Measurements from ENCODE around the gene NPAS3. TPM values are rescaled to one million over a fixed set of nuclear protein-coding genes. Genes with fewer than 3 reads are reported as not detected.

Gene NPAS3
- total RNA-seq, 1 experiment from 2014 or later, result not detected

DNA sequence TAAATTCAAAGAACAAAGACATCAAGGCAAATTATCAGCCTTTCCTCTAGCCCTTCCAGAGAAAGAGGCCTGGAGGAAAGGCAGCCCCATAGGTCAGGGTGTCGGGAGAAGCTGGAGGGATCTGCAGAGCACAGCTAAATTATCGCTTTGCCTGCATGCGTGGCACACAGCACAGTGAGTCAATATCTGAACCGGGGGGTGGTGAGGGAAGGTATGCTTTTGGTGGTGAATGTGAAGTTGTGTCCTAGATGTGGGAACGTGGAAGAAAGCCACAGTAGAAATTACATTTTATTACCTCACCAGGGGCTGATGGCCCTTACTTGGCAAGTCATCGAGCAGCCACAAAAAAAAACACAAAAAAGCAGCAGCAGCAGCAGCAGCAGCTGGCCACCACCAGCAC is 769.0 kb downstream of the NPAS3 start:
- no peaks in the 10 kb centered on the region for H3K9me3 ChIP-seq (ENCODE audit: insufficient read depth, low read depth)
- H3K9me2 ChIP-seq (ENCODE audit: insufficient read depth), result no peaks in the 10 kb centered on the region
- H3F3A ChIP-seq (ENCODE audit: insufficient read depth, low read depth), result no peaks in the 10 kb centered on the region
- no peaks in the 10 kb centered on the region for H3K27me3 ChIP-seq (ENCODE audit: insufficient read depth, low read depth)
- CTCF ChIA-PET, result no interaction called here
- no peak overlapping the region for H3K4me2 ChIP-seq
- H2AFZ ChIP-seq, result no peak overlapping the region
- POLR2A ChIA-PET (ENCODE audit: unreplicated experiment), result no interaction called here
- DNase-seq, result no peak
- H3K79me2 ChIP-seq (ENCODE audit: low read depth), result no peaks in the 10 kb centered on the region
- intact Hi-C loops (cut with micrococcal nuclease; ENCODE audit: unreplicated experiment), result no loop called here
- no peak overlapping the region for H3K4me3 ChIP-seq
- no peaks in the 10 kb centered on the region for H3K36me3 ChIP-seq (ENCODE audit: low read depth)
- no peaks in the 10 kb centered on the region for H4K20me1 ChIP-seq (ENCODE audit: insufficient read depth)
- TF ChIP-seq, protein P1, sequence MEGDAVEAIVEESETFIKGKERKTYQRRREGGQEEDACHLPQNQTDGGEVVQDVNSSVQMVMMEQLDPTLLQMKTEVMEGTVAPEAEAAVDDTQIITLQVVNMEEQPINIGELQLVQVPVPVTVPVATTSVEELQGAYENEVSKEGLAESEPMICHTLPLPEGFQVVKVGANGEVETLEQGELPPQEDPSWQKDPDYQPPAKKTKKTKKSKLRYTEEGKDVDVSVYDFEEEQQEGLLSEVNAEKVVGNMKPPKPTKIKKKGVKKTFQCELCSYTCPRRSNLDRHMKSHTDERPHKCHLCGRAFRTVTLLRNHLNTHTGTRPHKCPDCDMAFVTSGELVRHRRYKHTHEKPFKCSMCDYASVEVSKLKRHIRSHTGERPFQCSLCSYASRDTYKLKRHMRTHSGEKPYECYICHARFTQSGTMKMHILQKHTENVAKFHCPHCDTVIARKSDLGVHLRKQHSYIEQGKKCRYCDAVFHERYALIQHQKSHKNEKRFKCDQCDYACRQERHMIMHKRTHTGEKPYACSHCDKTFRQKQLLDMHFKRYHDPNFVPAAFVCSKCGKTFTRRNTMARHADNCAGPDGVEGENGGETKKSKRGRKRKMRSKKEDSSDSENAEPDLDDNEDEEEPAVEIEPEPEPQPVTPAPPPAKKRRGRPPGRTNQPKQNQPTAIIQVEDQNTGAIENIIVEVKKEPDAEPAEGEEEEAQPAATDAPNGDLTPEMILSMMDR (conservative IDR thresholded peaks at IDR 0.05), result no peak
- no peak for TF ChIP-seq EZH2 (IDR thresholded peaks at IDR 0.05; ENCODE audit: low read depth)
- H3K27ac ChIP-seq, result no peak overlapping the region
- H3K4me1 ChIP-seq (replicated peaks; ENCODE audit: insufficient read depth), result no peaks in the 10 kb centered on the region
- no TSS peak for BruUV-seq (replicated peaks)

DNA sequence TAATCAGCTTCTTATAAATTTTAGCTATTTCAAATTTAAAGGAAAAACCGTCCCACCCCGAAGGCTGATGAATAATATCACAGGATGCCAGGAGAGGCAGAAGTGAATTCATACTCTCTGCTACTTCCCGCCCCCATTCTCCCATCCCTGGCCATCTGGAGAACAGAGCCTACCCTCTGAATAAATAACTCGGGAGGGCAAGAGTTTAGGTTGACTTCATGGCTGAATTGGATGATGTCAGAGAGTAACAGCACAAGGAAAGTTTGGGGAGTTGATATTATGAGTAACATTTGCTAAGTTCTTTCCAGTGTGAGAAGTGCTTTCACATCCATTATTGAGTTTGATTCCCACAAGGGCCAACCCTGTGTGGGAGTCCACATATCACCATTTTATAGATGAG is 770.6 kb downstream of the NPAS3 start:
- Histone ChIP-seq H3K79me2 (ENCODE audit: low read depth) (no peaks in the 10 kb centered on the region), H3K36me3 (ENCODE audit: low read depth) (no peaks in the 10 kb centered on the region), H3K27ac (no peak overlapping the region), H3K4me3 (no peak overlapping the region), H4K20me1 (ENCODE audit: insufficient read depth) (no peaks in the 10 kb centered on the region), H3K4me2 (no peak overlapping the region), H3K9me3 (ENCODE audit: insufficient read depth, low read depth) (no peaks in the 10 kb centered on the region), H3K27me3 (ENCODE audit: insufficient read depth, low read depth) (no peaks in the 10 kb centered on the region), H2AFZ (no peak overlapping the region), H3K9me2 (ENCODE audit: insufficient read depth) (no peaks in the 10 kb centered on the region), H3F3A (ENCODE audit: insufficient read depth, low read depth) (no peaks in the 10 kb centered on the region), H3K4me1 (replicated peaks; ENCODE audit: insufficient read depth) (no peaks in the 10 kb centered on the region)
- ChIA-PET POLR2A (ENCODE audit: unreplicated experiment) (no interaction called here), CTCF (no interaction called here)
- TF ChIP-seq, protein P1 (conservative IDR thresholded peaks at IDR 0.05), result no peak
- no peak for TF ChIP-seq EZH2 (IDR thresholded peaks at IDR 0.05; ENCODE audit: low read depth)
- BruUV-seq (replicated peaks), result no TSS peak
- no peak for DNase-seq
- intact Hi-C loops (cut with micrococcal nuclease; ENCODE audit: unreplicated experiment), result no loop called here

DNA sequence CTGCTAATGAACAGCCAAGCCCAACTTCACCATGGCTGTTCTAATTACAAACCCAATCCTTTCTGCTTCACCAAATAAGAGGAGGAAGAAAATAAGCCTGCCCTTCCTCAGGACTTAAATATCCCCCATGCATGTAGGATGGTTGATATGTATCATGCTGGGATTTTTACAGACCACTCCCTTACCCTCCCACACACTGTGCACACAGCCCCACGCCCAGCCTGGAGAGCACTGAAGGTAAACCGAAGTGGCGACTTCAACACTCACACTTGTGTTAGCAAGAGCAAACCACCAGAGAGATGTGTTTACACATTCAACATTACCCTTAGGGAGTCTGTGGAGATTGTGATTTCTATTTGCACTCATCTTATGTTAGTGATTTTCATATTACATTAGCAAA is 771.0 kb downstream of the NPAS3 start:
- Histone ChIP-seq H3F3A (ENCODE audit: insufficient read depth, low read depth) (no peaks in the 10 kb centered on the region), H3K4me1 (replicated peaks; ENCODE audit: insufficient read depth) (no peaks in the 10 kb centered on the region), H2AFZ (no peak overlapping the region), H3K4me2 (no peak overlapping the region), H3K27ac (no peak overlapping the region), H4K20me1 (ENCODE audit: insufficient read depth) (no peaks in the 10 kb centered on the region), H3K79me2 (ENCODE audit: low read depth) (no peaks in the 10 kb centered on the region), H3K27me3 (ENCODE audit: insufficient read depth, low read depth) (no peaks in the 10 kb centered on the region), H3K9me3 (ENCODE audit: insufficient read depth, low read depth) (no peaks in the 10 kb centered on the region), H3K4me3 (no peak overlapping the region), H3K9me2 (ENCODE audit: insufficient read depth) (no peaks in the 10 kb centered on the region), H3K36me3 (ENCODE audit: low read depth) (no peaks in the 10 kb centered on the region)
- no TSS peak for BruUV-seq (replicated peaks)
- TF ChIP-seq EZH2 (IDR thresholded peaks at IDR 0.05; ENCODE audit: low read depth), result no peak
- TF ChIP-seq, protein P1 (conservative IDR thresholded peaks at IDR 0.05), result no peak
- no peak for DNase-seq
- intact Hi-C loops (cut with micrococcal nuclease; ENCODE audit: unreplicated experiment), result no loop called here
- ChIA-PET POLR2A (ENCODE audit: unreplicated experiment) (no interaction called here), CTCF (no interaction called here)
